Natural killer cell (primary cell): ENCODE data around the gene CCZ1. TPM values are rescaled to one million over a fixed set of nuclear protein-coding genes. Genes with fewer than 3 reads are reported as not detected.
A peak's percentile ranks its signal among the peaks of the same experiment; 100 is the strongest.
"Not testable (repeated sequence)": the region's sequence is repeated elsewhere in the genome, so short reads cannot be mapped to it uniquely, and the experiment has no call there.

Experiments used
- ATAC-seq, 3 donors: fragments of 150-1000 bp in 2 of 3; fragments of 200-7000 bp in 1 of 3; cut with Tn5 transposase; 1 replicate in 1 of 3; 2 replicates in 2 of 3; pipeline ENCODE4 v1.10.0; 2021; ENCODE audit warnings: mild to moderate bottlenecking in 2 of 3, moderate library complexity in 2 of 3
- DNase-seq, 2 donors: peaks; one replicate each; pipeline versions ENCODE4 v3.0.0 to v3.0.0-alpha.2; 2013 to 2021; ENCODE audit warnings: mixed read lengths in 1 of 2
- H3K27ac ChIP-seq: one replicate; pipeline ENCODE4 v1.5.1; 2013; ENCODE audit warnings: mild to moderate bottlenecking, low read length
- H3K27me3 ChIP-seq: one replicate; pipeline ENCODE4 v1.6.1; 2013; ENCODE audit warnings: low read length; ENCODE audit not compliant: control insufficient read depth, insufficient read depth
- H3K36me3 ChIP-seq: one replicate; pipeline ENCODE4 v1.6.1; 2013; ENCODE audit warnings: low read length; ENCODE audit not compliant: control insufficient read depth, insufficient read depth
- H3K4me1 ChIP-seq: one replicate; pipeline ENCODE4 v1.6.1; 2013; ENCODE audit warnings: low read length; ENCODE audit not compliant: control insufficient read depth, insufficient read depth
- H3K4me3 ChIP-seq: one replicate; pipeline ENCODE4 v1.5.1; 2013; ENCODE audit warnings: low read length
- H3K9me3 ChIP-seq: one replicate; pipeline ENCODE4 v1.6.1; 2013; ENCODE audit warnings: low read length; ENCODE audit not compliant: control insufficient read depth, insufficient read depth
- H3K27ac Mint-ChIP-seq, 2 donors: one replicate each; pipeline ENCODE4 v1.8.0; 2022; ENCODE audit warnings: mild to moderate bottlenecking in 2 of 2, mixed read lengths in 2 of 2, moderate library complexity in 1 of 2
- H3K27me3 Mint-ChIP-seq, 2 donors: one replicate each; pipeline ENCODE4 v1.8.0; 2022; ENCODE audit warnings: low read depth in 2 of 2, mixed read lengths in 2 of 2
- H3K36me3 Mint-ChIP-seq: one replicate; pipeline ENCODE4 v1.8.0; 2022; ENCODE audit warnings: mixed read lengths
- H3K4me1 Mint-ChIP-seq, 2 donors: one replicate each; pipeline ENCODE4 v1.8.0; 2022; ENCODE audit warnings: mixed read lengths in 2 of 2
- H3K4me3 Mint-ChIP-seq: one replicate; pipeline ENCODE4 v1.8.0; 2022; ENCODE audit warnings: mild to moderate bottlenecking, moderate library complexity, mixed read lengths
- H3K9me3 Mint-ChIP-seq, 2 donors: one replicate each; pipeline ENCODE4 v1.8.0; 2022; ENCODE audit warnings: mixed read lengths in 2 of 2
- WGBS: methylation state at CpG from one replicate; pipeline ENCODE4 v1.1.7; 2013; ENCODE audit warnings: missing lambda C conversion rate; ENCODE audit not compliant: insufficient coverage; 5-methylcytosine and 5-hydroxymethylcytosine counted together
- intact Hi-C: fragments of 100-400 bp; cut with micrococcal nuclease; formaldehyde crosslinking; loops from one replicate; pipeline ENCODE4 v1.14.2; 2022
- total RNA-seq, 4 donors: library from RNA; stranded (reverse); fragments of 120-200 nt in 1 of 4; gene quantifications; one replicate each; pipeline versions ENCODE4 v1.2.3 to v1.2.4, GENCODE V29; 2013 to 2022

The CCZ1 gene
- total RNA-seq, 3 donors from 2014 or later (not counting 1 experiment from before 2014, with no cell fraction given): 81.4 to 114 (median 112) TPM

- H3K27ac ChIP-seq, ATAC-seq, H3K27ac Mint-ChIP-seq, H3K36me3 Mint-ChIP-seq, DNase-seq, H3K4me1 Mint-ChIP-seq, H3K9me3 Mint-ChIP-seq, intact Hi-C loops, H3K27me3 ChIP-seq, H3K36me3 ChIP-seq, H3K4me1 ChIP-seq, H3K9me3 ChIP-seq, H3K4me3 ChIP-seq, H3K27me3 Mint-ChIP-seq, H3K4me3 Mint-ChIP-seq: not testable (repeated sequence)
- WGBS: no CpG with 5 or more reads among the region's 12 CpGs
Observed at GRCh38 chr7:5924630-5925029, 26.1 kb downstream of the CCZ1 start.

DNA sequence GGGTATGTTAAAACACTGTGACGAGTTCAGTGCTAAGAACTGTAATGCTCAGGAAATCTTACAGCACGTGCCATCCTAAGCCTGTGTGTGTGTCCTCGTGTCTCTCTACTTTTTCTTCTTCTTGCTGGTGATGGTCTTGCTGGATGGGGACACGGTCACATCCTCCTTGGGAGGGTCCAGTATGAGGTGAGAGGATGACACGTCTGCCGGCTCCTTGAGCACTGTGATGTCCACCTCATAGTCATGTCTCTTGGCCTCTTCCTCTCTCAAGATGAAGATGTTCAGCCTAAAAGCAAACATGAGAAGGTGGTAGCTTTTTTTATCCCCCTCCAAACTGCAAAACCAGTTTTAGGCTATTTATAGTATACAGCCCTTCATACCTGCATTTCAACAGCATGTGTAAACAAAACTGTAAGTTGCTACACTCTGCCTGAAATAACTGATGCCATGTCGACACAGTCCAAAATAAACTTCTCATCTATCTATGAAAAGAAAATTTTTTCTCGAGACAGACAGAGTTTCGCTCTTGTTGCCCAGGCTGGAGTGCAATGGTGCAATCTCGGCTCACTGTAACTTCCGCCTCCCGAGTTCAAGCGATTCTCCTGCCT, 27.8 kb downstream of the CCZ1 start:
- H3K4me1 ChIP-seq, ATAC-seq, H3K27ac ChIP-seq, H3K27me3 ChIP-seq, H3K4me3 Mint-ChIP-seq, H3K27me3 Mint-ChIP-seq, DNase-seq, H3K4me1 Mint-ChIP-seq, H3K27ac Mint-ChIP-seq, H3K36me3 Mint-ChIP-seq, H3K9me3 ChIP-seq, H3K36me3 ChIP-seq, intact Hi-C loops, H3K9me3 Mint-ChIP-seq, H3K4me3 ChIP-seq: not testable (repeated sequence)
- no CpG with 5 or more reads among the region's 13 CpGs for WGBS

DNA sequence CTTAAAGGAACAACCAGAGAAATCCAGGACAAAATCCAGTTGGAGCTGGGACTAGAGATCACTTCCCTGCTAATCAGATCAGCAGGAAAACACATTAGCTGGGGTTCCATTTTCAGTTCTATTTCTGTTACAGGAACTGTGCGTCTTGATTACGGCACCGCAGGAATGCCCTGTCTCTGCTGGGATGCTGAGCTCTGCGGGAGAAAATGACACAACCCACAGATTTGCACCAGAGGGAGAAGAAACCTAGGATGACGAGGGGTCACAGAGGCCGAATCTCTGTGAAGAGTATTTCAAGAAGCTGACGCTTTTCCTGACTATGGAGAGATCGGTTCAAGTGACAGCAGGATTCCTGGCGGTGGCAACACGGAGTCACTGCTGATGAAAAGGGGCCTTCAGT, 31.8 kb downstream of the CCZ1 start:
- WGBS: no CpG with 5 or more reads among the region's 10 CpGs
- H3K36me3 ChIP-seq, H3K4me1 ChIP-seq, H3K27ac ChIP-seq, H3K4me1 Mint-ChIP-seq, H3K27me3 ChIP-seq, intact Hi-C loops, H3K27ac Mint-ChIP-seq, DNase-seq, H3K27me3 Mint-ChIP-seq, ATAC-seq, H3K4me3 ChIP-seq, H3K9me3 ChIP-seq, H3K9me3 Mint-ChIP-seq, H3K4me3 Mint-ChIP-seq, H3K36me3 Mint-ChIP-seq: not testable (repeated sequence)

- H3K9me3 ChIP-seq, ATAC-seq, H3K36me3 ChIP-seq, H3K27ac ChIP-seq, H3K4me1 Mint-ChIP-seq, H3K27me3 Mint-ChIP-seq, H3K4me3 ChIP-seq, H3K4me3 Mint-ChIP-seq, H3K27ac Mint-ChIP-seq, H3K4me1 ChIP-seq, H3K9me3 Mint-ChIP-seq, intact Hi-C loops, H3K36me3 Mint-ChIP-seq, H3K27me3 ChIP-seq, DNase-seq: not testable (repeated sequence)
- 96% methylated on average over 12 of the region's 14 CpGs for WGBS
Observed at GRCh38 chr7:5931250-5931649, 32.7 kb downstream of the CCZ1 start.

DNA sequence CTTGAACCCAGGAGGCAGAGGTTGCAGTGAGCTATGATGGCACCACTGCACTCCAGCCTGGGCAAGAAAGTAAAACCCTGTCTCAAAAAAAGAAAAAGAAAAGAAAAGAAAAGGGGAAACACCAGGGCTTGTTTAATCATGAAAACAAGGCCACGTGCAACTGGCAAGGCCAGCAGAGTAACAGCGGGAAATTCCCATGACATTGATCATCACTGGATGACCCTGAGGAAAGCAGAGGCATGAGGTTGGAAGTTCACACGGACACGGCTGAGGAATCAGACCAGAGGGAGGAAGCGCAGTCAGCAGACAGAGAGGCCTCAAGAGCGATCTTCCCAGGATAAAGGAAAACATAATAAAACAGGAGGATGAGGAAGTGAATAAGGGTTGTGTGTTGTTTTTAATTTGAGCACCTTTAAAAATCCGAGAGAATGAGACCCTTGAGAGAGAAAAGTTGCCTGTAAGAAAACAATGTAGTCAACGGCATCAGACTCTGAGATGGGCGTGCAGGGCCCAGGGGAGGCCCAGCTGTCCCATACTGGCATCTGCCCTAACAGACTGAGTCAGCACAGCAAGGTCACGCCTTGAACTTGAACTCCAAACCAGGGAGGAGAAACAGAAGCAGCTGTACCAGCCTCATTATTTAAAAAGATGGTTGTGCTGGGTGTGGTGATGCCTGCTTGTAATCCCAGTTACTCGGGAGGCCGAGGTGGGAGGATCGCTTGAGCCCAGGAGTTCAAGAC, 33.5 kb downstream of the CCZ1 start:
- H3K27ac Mint-ChIP-seq, H3K27me3 Mint-ChIP-seq, H3K36me3 Mint-ChIP-seq, intact Hi-C loops, H3K27ac ChIP-seq, H3K36me3 ChIP-seq, DNase-seq, H3K9me3 ChIP-seq, H3K9me3 Mint-ChIP-seq, ATAC-seq, H3K27me3 ChIP-seq, H3K4me1 ChIP-seq, H3K4me3 ChIP-seq, H3K4me1 Mint-ChIP-seq, H3K4me3 Mint-ChIP-seq: not testable (repeated sequence)
- no CpG with 5 or more reads among the region's 13 CpGs for WGBS

DNA sequence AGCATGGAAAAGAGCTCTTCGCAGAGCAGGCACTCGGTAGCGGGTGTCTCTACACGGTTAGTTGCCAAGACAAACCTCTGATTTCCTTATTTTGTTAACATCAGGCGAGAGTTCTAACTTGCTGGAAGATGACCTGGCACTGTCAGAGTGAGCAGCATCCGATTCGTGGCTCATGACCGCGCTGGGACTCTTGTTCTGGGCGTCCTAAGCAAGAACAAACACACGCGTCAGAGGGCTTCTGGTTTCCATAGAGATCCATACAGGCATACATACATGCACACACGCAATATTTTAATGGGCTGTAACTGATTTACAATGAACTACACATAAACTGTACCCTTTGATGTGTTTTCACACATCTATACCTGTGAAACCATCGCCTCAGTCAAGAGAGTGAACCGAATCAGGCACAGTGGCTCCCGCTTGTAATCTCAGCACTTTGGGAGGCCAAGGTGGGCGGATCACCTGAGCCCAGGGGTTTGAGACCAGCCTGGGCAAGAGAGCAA, 36.5 kb downstream of the CCZ1 start:
- intact Hi-C loops, H3K27ac ChIP-seq, H3K4me1 ChIP-seq, H3K27me3 ChIP-seq, H3K36me3 Mint-ChIP-seq, H3K9me3 Mint-ChIP-seq, H3K4me1 Mint-ChIP-seq, DNase-seq, H3K4me3 ChIP-seq, H3K27ac Mint-ChIP-seq, H3K4me3 Mint-ChIP-seq, H3K9me3 ChIP-seq, H3K27me3 Mint-ChIP-seq, H3K36me3 ChIP-seq: not testable (repeated sequence)
- WGBS: no CpG with 5 or more reads among the region's 17 CpGs
- peak in 2 of 3 donors; percentile 24 to 41 for ATAC-seq

- H3K4me1 ChIP-seq, ATAC-seq, H3K36me3 Mint-ChIP-seq, H3K9me3 Mint-ChIP-seq, H3K36me3 ChIP-seq, H3K27ac Mint-ChIP-seq, H3K27me3 ChIP-seq, H3K4me1 Mint-ChIP-seq, H3K27ac ChIP-seq, H3K9me3 ChIP-seq, H3K4me3 ChIP-seq, DNase-seq, intact Hi-C loops, H3K27me3 Mint-ChIP-seq, H3K4me3 Mint-ChIP-seq: not testable (repeated sequence)
- WGBS: 92% methylated on average over 4 of the region's 13 CpGs
Observed at GRCh38 chr7:5963205-5963604, 64.7 kb downstream of the CCZ1 start.

- H3K27me3 Mint-ChIP-seq, H3K4me3 Mint-ChIP-seq, intact Hi-C loops, H3K36me3 ChIP-seq, H3K27ac Mint-ChIP-seq, H3K4me3 ChIP-seq, H3K27me3 ChIP-seq, H3K4me1 ChIP-seq, H3K9me3 ChIP-seq, H3K4me1 Mint-ChIP-seq, H3K36me3 Mint-ChIP-seq, H3K27ac ChIP-seq, DNase-seq, ATAC-seq, H3K9me3 Mint-ChIP-seq: not testable (repeated sequence)
- no CpG with 5 or more reads among the region's 7 CpGs for WGBS
Observed at GRCh38 chr7:5963810-5964209, 65.3 kb downstream of the CCZ1 start.
